VCaP (cell line): ENCODE data around the gene MYO3B.
A peak's percentile ranks its signal among the peaks of the same experiment; 100 is the strongest.
"Not testable (repeated sequence)": the region's sequence is repeated elsewhere in the genome, so short reads cannot be mapped to it uniquely, and the experiment has no call there.

Experiments
- H3K27ac ChIP-seq: fragments of 450-650 bp; 2 replicates; pipeline ENCODE4 v1.5.1; 2017
- TF ChIP-seq, protein P1 (sequence below): fragments of 450-650 bp; conservative IDR thresholded peaks from 2 replicates; pipeline ENCODE4 v1.5.1; 2017; ENCODE audit warnings: mild to moderate bottlenecking, moderate library complexity

The MYO3B gene

DNA sequence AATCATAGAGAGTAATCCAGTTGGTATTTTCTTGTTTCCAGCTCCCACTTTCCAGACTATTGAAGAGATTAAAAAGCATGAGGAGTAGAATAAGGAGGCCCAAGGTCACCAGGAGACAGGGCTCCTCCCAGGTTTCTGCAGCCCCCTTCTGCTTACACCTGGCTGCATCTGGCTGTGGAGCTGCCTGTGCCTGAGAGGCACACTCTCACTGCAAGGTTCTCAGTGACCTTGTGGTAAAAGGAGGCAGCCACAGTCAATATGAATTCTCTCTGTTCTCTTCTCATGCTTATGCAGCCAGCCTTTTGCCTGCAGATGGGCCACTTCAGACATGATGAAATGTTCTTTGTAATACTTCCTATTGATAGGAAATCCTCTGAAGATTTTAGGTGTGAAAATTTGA is 233.7 kb downstream of the MYO3B start:
- TF ChIP-seq, protein P1, sequence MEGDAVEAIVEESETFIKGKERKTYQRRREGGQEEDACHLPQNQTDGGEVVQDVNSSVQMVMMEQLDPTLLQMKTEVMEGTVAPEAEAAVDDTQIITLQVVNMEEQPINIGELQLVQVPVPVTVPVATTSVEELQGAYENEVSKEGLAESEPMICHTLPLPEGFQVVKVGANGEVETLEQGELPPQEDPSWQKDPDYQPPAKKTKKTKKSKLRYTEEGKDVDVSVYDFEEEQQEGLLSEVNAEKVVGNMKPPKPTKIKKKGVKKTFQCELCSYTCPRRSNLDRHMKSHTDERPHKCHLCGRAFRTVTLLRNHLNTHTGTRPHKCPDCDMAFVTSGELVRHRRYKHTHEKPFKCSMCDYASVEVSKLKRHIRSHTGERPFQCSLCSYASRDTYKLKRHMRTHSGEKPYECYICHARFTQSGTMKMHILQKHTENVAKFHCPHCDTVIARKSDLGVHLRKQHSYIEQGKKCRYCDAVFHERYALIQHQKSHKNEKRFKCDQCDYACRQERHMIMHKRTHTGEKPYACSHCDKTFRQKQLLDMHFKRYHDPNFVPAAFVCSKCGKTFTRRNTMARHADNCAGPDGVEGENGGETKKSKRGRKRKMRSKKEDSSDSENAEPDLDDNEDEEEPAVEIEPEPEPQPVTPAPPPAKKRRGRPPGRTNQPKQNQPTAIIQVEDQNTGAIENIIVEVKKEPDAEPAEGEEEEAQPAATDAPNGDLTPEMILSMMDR: no peak

DNA sequence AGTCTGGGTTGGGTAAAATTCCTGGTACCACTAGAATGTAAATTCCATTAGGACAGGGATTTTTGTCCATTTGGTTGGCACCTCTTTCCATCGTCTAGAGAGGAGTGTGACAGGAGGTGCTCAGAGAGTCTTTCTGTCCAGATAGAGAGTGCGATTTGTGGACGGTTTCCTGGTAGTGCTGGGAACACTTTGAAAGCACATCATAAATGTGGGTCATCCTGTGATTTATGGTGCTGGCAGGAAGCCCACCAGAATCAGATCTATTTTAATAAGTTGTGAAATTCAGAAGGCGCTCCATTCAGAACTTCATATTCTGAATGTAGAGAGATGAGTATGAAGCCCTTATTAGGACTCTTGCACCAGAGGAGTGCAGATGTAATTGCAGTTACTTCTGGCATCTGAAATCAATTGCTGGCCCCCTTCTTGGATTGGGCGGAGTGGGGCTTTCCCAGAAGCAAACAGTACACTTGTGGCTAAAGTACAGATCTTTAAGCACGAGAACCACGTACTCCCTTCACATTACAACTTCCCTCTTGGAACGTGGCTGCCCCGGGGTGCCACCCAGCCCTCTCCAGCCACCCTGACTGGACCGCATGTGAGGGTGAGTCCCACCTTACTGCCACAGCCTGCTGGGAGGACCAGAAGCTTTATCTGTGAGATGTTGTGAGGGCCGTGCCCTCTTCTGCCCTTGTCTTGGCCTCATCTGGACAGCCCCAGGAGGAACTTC is 243.2 kb downstream of the MYO3B start:
- TF ChIP-seq, protein P1: no peak
- H3K27ac ChIP-seq: peak overlapping the region; percentile 13; the same call in 1 of the 2 replicates

More for the DNA sequence above, 233.7 kb downstream of the MYO3B start:
- H3K27ac ChIP-seq: no peak overlapping the region

DNA sequence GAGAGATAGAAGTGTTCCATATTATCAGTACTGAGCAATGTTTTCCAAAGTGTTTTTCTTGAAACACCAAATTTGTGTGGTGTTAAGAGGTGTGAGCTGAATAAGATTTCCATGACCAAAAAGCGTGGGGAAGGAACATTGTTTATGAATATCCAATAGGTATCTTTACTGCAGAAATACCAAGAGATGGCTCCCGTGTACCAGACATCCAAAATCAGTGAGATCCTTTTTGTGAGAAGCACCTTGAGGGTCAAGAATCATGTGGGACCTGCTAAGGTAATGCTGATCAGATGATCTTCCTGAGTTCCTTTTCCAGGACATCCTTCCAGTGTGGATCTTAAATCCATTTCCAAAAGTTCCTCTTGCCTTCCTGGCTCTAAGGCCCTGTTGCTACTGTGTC is 246.0 kb downstream of the MYO3B start:
- TF ChIP-seq, protein P1: no peak
- no peak overlapping the region for H3K27ac ChIP-seq

DNA sequence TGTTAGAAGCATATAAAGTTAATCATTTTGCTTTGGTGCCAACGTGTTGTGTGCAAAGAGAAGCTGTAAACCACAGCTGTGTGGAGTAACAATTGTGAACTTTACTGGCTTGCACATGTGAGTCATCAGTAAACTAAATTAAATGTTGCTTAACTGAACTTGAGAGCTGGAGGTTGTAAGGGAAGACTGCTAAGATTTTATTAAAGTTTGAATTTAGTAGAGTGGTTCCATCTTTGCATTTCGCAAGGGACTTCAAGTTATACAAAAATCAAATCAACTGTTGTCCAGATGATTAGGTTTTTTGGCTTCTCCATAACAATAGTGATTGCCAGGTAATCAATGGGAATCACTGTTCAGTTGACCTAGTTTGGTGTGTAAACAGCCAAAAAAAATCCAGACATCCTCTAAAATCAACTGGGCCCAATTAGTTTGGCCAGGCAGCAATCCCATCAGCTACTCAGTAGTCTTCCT is 247.4 kb downstream of the MYO3B start:
- TF ChIP-seq, protein P1: no peak
- H3K27ac ChIP-seq: no peak overlapping the region

- TF ChIP-seq, protein P1: no peak
Measured at GRCh38 chr2:170428868-170429267, 250.9 kb downstream of the MYO3B start.

GRCh38 chr2:170432823-170433222 is 254.9 kb downstream of the MYO3B start:
- TF ChIP-seq, protein P1: no peak
- H3K27ac ChIP-seq: no peak overlapping the region

More at GRCh38 chr2:170428868-170429267, 250.9 kb downstream of the MYO3B start:
- H3K27ac ChIP-seq: no peak overlapping the region

GRCh38 chr2:170433448-170433847 is 255.5 kb downstream of the MYO3B start:
- no peak overlapping the region for H3K27ac ChIP-seq
- TF ChIP-seq, protein P1: no peak

- not testable (repeated sequence) for H3K27ac ChIP-seq
Measured at GRCh38 chr2:170434396-170434795, 256.4 kb downstream of the MYO3B start.
